Measurements from ENCODE around the gene LSM14B.

LSM14B gene

DNA sequence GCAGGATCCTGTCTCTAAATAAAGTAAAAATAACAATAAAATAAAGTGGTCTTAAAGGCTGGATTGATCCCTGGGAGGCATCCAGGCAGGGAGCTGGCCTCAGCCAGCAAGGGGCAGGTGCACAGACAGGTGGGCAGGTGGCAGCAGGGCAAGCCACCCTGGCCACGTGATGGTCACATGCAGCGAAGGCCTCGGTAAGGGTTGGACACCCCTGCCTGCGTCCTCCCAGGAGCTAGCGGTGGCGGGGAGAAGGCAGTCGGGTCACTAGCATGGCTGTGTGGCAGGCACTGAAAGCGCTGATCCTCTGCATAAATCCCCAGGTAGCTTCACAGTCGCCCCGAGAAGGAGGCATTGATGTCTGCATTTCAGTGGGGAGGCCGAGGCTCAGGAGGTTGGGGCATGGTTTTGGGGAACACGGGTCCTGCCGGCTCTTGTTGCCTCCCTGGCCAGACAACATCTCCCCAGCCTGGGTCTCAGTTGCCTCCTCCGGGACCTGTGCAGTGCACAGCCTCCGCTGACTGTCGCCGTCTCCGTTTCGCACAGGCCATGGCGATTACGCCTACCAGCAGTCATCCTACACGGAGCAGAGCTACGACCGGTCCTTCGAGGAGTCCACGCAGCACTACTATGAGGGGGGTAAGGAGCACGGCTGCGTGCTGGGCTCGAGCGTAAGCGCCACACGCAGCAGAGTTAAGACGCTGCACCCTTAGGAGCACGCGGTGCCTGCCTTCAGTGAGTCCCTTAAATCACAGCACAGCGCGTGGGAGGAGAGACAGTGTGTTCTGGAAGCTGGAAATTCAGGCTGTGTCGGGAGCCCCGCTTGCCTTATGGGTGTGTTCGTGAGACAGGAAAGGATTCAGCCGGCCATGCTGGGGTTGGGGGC lies 42.8 kb downstream of the LSM14B start:
- DNase-seq, result no peak
- ATAC-seq, result no peak

- ATAC-seq (no peak), DNase-seq (no peak)
Observed at GRCh38 chr20:62165762-62166399, 43.6 kb downstream of the LSM14B start.

DNA sequence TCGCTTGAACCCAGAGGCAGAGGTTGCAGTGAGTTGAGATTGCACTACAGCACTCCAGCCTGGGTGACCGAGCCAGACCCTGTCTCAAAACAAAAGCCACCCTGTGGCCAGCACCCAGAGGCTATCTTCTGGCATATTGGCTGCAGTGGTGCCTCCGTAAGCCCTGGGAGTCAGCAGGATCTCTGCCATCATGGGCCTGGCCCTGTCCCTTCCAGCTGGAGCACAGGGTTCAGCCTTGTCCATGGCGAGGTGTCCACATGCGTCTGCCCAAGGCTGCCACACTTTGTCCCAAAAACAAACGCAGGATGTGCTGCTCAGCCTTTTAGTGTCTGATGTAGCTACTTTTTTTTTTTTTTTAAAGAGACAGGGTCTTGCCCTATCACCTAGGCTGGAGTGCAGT lies 45.2 kb downstream of the LSM14B start:
- no peak for DNase-seq
- ATAC-seq, result no peak

DNA sequence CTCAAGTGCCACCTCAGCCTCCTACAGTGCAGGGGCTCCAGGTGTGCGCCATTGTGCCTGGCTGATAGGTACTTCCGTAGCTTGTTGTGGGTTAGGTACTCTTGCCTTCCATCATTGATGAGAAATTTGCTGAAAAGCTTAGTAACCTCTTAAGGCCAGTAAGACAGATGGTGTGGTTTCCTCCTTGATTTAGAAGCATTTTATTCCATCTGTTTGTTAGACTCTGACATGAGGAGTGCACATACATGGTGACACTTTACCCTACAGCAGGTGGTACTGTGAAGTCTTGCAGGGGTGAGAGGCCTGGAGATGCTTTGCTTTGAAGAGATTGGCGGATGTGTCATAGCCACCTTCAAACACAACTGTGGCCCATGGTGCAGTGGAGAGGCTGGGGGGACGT lies 45.8 kb downstream of the LSM14B start:
- DNase-seq, result no peak
- no peak for ATAC-seq

GRCh38 chr20:62168890-62169435 lies 46.7 kb downstream of the LSM14B start:
- DNase-seq, result no peak
- ATAC-seq, result no peak

DNA sequence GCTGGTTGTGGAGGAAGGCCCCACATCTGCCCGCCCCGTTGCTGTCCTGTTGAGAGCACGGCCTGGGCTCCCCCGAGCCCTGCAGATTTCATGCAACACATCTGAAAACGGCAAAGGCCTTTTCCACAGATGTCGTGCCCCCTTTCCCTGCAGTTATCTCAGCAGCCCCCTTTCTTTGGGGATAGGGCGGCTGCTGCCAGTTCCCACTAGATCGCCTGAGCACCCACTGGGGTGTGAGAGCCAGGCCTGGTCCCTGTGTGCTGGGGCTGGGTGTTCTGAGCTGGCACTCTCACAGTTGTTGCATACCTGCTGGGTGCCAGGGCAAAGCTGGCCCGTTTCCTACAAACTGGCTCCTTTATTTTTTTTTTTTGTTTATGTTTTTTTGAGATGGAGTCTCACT lies 48.3 kb downstream of the LSM14B start:
- ATAC-seq (no peak), DNase-seq (no peak)

- DNase-seq (no peak), ATAC-seq (no peak)
Observed at GRCh38 chr20:62171245-62171644, 49.0 kb downstream of the LSM14B start.

GRCh38 chr20:62172666-62173065 lies 50.4 kb downstream of the LSM14B start:
- DNase-seq (no peak), ATAC-seq (no peak)

GRCh38 chr20:62174021-62174804 lies 51.9 kb downstream of the LSM14B start:
- DNase-seq (no peak), ATAC-seq (no peak)

DNA sequence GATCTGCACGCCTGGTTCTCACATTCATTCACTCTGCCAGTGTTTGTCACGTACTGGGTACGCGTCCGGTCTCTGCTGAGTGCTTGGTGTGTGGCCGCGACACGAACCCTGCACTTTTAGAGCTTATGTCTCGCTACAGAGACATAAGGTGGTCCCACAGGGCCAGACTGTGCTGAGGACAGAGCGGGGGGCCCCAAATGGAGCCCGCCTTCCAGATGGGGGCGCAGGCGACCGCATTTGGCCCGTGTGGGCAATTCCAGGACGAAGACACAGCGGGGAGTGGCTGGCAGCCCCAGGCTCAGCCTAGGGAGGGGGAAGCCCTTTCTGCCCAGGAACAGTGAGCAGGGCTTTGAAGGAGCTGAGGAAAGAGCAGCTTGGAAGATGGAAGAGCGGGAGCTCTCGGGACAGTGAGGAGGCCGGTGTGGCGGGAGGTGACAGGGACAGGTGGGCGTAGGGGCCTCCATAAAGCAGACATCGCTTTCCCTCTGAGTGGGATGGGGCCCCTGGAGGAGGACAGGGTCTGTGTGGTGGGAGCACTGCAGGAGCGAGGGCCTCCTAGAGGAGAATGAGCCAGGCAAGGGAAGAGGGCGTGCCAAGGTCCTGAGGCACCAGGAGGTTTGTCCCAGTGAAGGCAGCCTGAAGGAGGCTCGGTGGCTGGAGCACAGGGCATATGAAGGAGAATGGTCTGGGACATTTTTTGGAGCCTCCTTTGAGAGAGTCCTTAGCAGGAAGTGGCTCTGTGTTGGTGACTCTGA lies 52.8 kb downstream of the LSM14B start:
- ATAC-seq (no peak), DNase-seq (no peak)

DNA sequence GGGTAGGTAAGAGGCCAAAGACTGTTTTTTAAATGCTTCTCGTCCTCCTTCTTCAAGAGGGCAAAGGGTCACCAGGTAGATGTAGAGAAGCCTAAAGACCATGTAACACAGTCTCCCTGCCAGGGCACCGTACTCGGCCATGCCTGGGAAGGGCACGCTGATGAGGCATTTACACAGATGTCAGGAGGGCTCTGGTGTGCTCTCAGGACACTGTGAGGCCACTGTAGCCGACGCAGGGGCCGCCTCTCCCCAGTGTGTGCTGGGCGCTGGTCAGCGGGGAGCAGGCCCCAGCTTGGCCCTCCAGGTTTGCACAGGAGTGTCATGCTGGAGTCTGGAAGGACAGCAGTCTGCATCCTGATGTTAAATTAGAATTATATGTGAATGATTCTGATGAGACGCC lies 53.4 kb downstream of the LSM14B start:
- no peak for DNase-seq
- no peak for ATAC-seq

DNA sequence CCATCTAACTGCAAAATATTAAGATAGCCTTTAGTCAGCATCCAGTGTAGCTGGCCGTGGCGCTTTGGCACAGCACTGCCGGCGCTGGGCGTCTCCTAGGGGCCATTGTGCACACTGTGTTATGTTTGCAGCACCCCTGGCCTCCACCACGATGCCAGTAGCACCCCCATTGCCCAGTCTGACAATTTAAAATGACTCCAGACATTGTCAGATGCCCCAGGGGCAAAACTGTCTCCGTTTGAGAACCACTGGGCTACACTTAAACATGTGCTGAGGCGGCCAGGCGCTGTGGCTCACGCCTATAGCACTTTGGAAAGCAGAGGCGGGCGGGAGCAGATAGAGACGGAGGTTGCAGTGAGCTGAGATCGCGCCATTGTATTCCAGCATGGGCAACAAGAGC lies 54.6 kb downstream of the LSM14B start:
- DNase-seq, result no peak
- no peak for ATAC-seq

- DNase-seq (no peak), ATAC-seq (no peak)
Observed at GRCh38 chr20:62177307-62177706, 55.0 kb downstream of the LSM14B start.

DNA sequence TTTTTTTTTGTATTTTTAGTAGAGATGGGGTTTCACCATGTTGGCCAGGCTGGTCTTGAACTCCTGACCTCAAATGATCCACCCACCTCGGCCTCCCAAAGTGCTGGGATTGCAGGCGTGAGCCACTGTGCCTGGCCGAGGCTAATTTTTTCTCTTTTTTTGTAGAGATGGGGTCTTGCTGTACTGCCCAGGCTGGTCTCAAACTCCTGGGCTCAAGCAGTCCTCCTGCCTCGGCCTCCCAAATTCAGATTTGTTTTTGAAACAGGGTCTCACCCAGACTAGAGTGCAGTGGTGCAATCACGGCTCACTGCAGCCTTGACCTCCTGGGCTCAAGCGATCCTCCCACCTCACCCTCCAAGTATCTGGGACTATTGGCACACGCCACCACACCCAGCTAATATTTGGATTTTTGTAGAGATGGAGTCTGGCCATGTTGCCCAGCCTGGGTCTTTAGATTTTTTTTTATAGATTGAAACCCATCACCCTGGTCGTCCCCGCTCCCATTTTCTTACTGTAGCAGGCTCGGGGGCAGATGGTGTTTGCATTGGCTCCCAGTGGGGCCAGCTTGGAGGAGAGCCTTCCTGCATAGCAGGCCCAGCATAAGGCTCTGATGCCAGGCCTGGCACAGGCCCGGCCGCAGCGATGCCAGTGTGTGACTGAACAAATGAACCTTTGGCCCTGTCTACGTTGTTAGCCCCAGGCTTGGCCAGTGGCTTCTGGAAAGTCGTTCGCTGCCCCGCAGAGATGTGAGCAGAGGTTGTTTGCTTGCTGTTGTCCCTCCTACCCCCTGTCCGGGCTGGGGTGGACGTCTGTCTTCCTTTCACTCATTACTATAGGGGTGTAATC lies 56.3 kb downstream of the LSM14B start:
- ATAC-seq, result no peak
- DNase-seq, result no peak

GRCh38 chr20:62179162-62179504 lies 56.9 kb downstream of the LSM14B start:
- no peak for DNase-seq
- ATAC-seq, result no peak

- DNase-seq, result no peak
- no peak for ATAC-seq
Observed at GRCh38 chr20:62181808-62182207, 59.5 kb downstream of the LSM14B start.

DNA sequence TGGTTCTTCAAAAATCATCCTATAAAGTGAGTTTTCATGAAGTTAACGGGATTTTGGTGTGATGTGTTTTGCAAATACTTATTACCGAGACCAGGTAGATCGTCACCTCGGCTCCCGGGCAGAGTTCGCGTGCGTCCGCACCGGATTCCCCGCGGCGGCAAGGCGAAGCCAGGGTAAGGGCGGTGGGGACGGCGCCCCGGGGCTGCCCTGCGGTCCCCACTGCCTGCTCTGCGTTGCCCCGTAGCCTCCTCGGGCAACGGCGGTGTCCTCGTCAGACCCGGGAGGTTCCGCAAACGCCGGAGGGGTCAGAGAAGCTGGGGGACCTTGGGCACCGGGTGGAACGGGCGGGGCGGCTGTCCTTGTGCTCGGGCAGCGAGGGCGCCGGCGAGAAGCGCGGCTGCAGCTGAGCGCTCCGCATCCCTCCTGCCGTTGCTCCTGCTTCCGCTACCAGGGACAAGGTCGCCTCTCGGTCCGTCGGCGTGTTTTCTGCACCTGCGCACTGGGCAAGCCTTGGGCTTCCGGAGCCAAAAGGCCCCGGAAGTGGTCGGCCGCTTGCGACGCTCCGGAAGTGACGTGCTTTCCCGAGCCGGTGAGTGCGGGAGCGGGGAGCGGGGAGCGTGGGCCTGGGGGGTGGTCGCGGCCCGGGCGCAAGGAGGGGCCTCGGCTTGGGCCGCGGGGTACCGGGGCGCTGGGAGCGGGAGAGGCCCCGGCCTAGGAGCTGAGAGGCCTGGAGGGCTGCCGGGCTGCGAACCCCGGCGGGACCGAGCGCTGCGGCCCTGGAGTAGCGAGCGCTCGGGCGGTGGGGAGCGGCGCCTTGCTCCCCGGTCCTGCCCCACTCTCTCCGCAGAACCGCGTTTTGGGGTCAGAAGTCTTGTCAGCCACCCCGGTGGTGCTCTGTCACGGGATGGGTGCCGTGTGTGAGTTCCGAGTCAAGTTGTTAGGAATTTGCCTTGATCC lies 60.5 kb downstream of the LSM14B start, which contains the start of gene MTG2:
Gene MTG2 (plus strand): TSS at position 560 of the 957 bp plus-strand sequence. CDS start 10,393 bp downstream, outside the sequence.
- ATAC-seq (peak; percentile 96), DNase-seq (peak; percentile 95)

- DNase-seq (no peak), ATAC-seq (no peak)
Observed at GRCh38 chr20:62183426-62184142, 61.3 kb downstream of the LSM14B start.

All from stimulated activated naive CD8-positive, alpha-beta T cell treated with anti-CD3 and anti-CD28 coated beads, Interleukin-15, Interleukin-2, amounts not matched to agents 100 U/mL and 50 U/mL, for 24 hours (primary cell).